ENCODE data around the gene MCHR2. TPM values are rescaled to one million over a fixed set of nuclear protein-coding genes. Genes with fewer than 3 reads are reported as not detected.

Gene MCHR2
- total RNA-seq, 1 experiment from 2014 or later, result not detected

GRCh38 chr6:99995916-99996315 is 1.9 kb upstream of the MCHR2 start:
- intact Hi-C loops (cut with micrococcal nuclease), result no loop called here
- no peak for DNase-seq (ENCODE audit: unreplicated experiment)
- ChIA-PET CTCF (interaction anchor here (0.9 to 1.3 kb wide), 3 partner anchors 104 to 128 kb away, joined by 3 to 4 read pairs (median 3); no protein-coding TSS in a partner anchor), POLR2A (no interaction called here)
- no peak for TF ChIP-seq CTCF (IDR thresholded peaks at IDR 0.05; ENCODE audit: unreplicated experiment)
- no peaks in the 10 kb centered on the region for H3K36me3 Mint-ChIP-seq (ENCODE audit: insufficient read depth, unreplicated experiment)
- H3K4me1 Mint-ChIP-seq (ENCODE audit: insufficient read depth, unreplicated experiment), result peaks cover 6% of the 10 kb centered on the region
- no TSS peak for BruUV-seq (replicated peaks)
- no peaks in the 10 kb centered on the region for H3K27me3 Mint-ChIP-seq (ENCODE audit: insufficient read depth, unreplicated experiment)
- H3K27ac Mint-ChIP-seq (ENCODE audit: low read depth, unreplicated experiment), result no peak overlapping the region
- no peak overlapping the region for H3K4me3 Mint-ChIP-seq (ENCODE audit: unreplicated experiment)
- H3K9me3 Mint-ChIP-seq (ENCODE audit: unreplicated experiment), result no peaks in the 10 kb centered on the region

GRCh38 chr6:99993146-99993532 is 884 bp downstream of the MCHR2 start:
- H3K4me3 Mint-ChIP-seq (ENCODE audit: unreplicated experiment), result no peak overlapping the region
- no peak for DNase-seq (ENCODE audit: unreplicated experiment)
- no peaks in the 10 kb centered on the region for H3K9me3 Mint-ChIP-seq (ENCODE audit: unreplicated experiment)
- CTCF ChIA-PET, result interaction anchor here (0.6 to 1.0 kb wide), 4 partner anchors 8 to 125 kb away, joined by 3 to 5 read pairs (median 3); no protein-coding TSS in a partner anchor
- intact Hi-C loops (cut with micrococcal nuclease), result no loop called here
- H3K27ac Mint-ChIP-seq (ENCODE audit: low read depth, unreplicated experiment), result no peak overlapping the region
- POLR2A ChIA-PET, result no interaction called here
- no peaks in the 10 kb centered on the region for H3K36me3 Mint-ChIP-seq (ENCODE audit: insufficient read depth, unreplicated experiment)
- no peak for TF ChIP-seq CTCF (IDR thresholded peaks at IDR 0.05; ENCODE audit: unreplicated experiment)
- BruUV-seq (replicated peaks), result no TSS peak
- H3K4me1 Mint-ChIP-seq (ENCODE audit: insufficient read depth, unreplicated experiment), result peaks cover 6% of the 10 kb centered on the region
- no peaks in the 10 kb centered on the region for H3K27me3 Mint-ChIP-seq (ENCODE audit: insufficient read depth, unreplicated experiment)

GRCh38 chr6:99991955-99992354 is 2.1 kb downstream of the MCHR2 start:
- Mint-ChIP-seq H3K27ac (ENCODE audit: low read depth, unreplicated experiment) (no peak overlapping the region), H3K36me3 (ENCODE audit: insufficient read depth, unreplicated experiment) (no peaks in the 10 kb centered on the region), H3K4me3 (ENCODE audit: unreplicated experiment) (no peak overlapping the region), H3K9me3 (ENCODE audit: unreplicated experiment) (no peaks in the 10 kb centered on the region), H3K27me3 (ENCODE audit: insufficient read depth, unreplicated experiment) (no peaks in the 10 kb centered on the region), H3K4me1 (ENCODE audit: insufficient read depth, unreplicated experiment) (peaks cover 2% of the 10 kb centered on the region)
- intact Hi-C loops (cut with micrococcal nuclease), result no loop called here
- no peak for DNase-seq (ENCODE audit: unreplicated experiment)
- TF ChIP-seq CTCF (IDR thresholded peaks at IDR 0.05; ENCODE audit: unreplicated experiment), result no peak
- CTCF ChIA-PET, result interaction anchor here (1.8 to 3.0 kb wide), 2 partner anchors 9 to 11 kb away, joined by 6 to 23 read pairs; no protein-coding TSS in a partner anchor
- POLR2A ChIA-PET, result no interaction called here
- no TSS peak for BruUV-seq (replicated peaks)

GRCh38 chr6:99980741-99981140 is 13.3 kb downstream of the MCHR2 start:
- Mint-ChIP-seq H3K27me3 (ENCODE audit: insufficient read depth, unreplicated experiment) (no peaks in the 10 kb centered on the region), H3K4me3 (ENCODE audit: unreplicated experiment) (no peak overlapping the region), H3K27ac (ENCODE audit: low read depth, unreplicated experiment) (no peak overlapping the region), H3K36me3 (ENCODE audit: insufficient read depth, unreplicated experiment) (no peaks in the 10 kb centered on the region), H3K4me1 (ENCODE audit: insufficient read depth, unreplicated experiment) (no peaks in the 10 kb centered on the region), H3K9me3 (ENCODE audit: unreplicated experiment) (no peaks in the 10 kb centered on the region)
- CTCF ChIA-PET, result interaction anchor here (1.2 to 1.5 kb wide), 3 partner anchors 21 to 120 kb away, joined by 3 to 5 read pairs (median 4); no protein-coding TSS in a partner anchor
- TF ChIP-seq CTCF (IDR thresholded peaks at IDR 0.05; ENCODE audit: unreplicated experiment), result no peak
- no peak for DNase-seq (ENCODE audit: unreplicated experiment)
- no TSS peak for BruUV-seq (replicated peaks)
- intact Hi-C loops (cut with micrococcal nuclease), result no loop called here
- POLR2A ChIA-PET, result interaction anchor here (0.8 kb wide), 1 partner anchor 42 kb away, joined by 3 read pairs; no protein-coding TSS in a partner anchor

All from MCF 10A (cell line).